PC-3 (cell line): ENCODE data around the gene IFT20.

ENCODE experiments used
- EZH2 ChIP-seq: fragments of 300-600 bp; sonication (generic); IDR thresholded peaks from one replicate; pipeline ENCODE4 v1.6.1; 2017; ENCODE audit warnings: antibody characterized with exemption, mild to moderate bottlenecking, low read length; ENCODE audit not compliant: unreplicated experiment
- EZH2phosphoT487 ChIP-seq: fragments of 300-600 bp; sonication (generic); IDR thresholded peaks from 2 replicates; pipeline ENCODE4 v1.6.1; 2018; ENCODE audit warnings: mild to moderate bottlenecking, antibody characterized with exemption, low read length, borderline replicate concordance
- TF ChIP-seq, protein P1 (sequence below): fragments of 300-600 bp; sonication (generic); conservative IDR thresholded peaks from 2 replicates; pipeline ENCODE4 v1.5.1; 2017; ENCODE audit warnings: antibody characterized with exemption, low read depth, mild to moderate bottlenecking, low read length

DNA sequence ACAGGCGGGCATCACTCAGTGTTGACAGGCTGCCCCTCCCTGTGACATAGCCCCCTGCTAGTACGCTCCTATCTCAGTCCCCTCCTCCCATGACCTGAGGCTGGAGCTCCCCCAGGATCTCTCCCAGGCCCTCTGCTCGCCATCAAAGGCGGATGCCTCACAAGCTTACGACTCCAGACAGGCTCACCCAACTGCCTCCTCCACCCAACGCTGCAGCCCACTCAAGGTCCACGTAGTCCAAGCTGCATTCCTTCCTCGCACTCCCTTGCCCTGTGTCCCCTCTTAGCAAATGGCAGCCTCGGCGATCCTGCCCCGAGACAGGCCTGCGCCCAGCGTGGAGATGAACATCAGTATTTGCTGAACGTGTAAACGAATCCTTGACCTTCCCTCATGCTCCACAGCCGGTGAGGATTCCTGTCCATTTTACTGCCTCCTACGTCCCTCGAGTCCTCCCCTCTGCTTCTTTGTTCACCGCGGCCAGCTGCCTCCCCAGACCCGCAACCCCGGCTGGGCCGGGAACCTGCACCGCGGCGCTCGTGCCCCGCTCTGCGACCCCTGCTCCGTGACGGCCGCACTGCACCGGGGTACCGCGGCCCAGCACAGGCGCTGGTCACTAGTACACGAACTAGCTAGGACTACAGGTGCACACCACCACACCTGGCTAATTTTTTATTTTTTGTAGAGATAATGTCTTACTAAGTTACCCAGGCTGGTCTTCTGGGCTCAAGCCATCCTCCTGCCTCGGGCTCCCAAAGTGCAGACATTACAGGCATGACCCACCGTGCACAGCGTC is 17.1 kb downstream of the IFT20 start:
- TF ChIP-seq, protein P1, sequence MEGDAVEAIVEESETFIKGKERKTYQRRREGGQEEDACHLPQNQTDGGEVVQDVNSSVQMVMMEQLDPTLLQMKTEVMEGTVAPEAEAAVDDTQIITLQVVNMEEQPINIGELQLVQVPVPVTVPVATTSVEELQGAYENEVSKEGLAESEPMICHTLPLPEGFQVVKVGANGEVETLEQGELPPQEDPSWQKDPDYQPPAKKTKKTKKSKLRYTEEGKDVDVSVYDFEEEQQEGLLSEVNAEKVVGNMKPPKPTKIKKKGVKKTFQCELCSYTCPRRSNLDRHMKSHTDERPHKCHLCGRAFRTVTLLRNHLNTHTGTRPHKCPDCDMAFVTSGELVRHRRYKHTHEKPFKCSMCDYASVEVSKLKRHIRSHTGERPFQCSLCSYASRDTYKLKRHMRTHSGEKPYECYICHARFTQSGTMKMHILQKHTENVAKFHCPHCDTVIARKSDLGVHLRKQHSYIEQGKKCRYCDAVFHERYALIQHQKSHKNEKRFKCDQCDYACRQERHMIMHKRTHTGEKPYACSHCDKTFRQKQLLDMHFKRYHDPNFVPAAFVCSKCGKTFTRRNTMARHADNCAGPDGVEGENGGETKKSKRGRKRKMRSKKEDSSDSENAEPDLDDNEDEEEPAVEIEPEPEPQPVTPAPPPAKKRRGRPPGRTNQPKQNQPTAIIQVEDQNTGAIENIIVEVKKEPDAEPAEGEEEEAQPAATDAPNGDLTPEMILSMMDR: no peak
- TF ChIP-seq EZH2 (no peak), EZH2phosphoT487 (no peak)
